Stimulated activated naive CD4-positive, alpha-beta T cell (primary cell): ENCODE measurements around the gene PHETA1.

Experiments used
- DNase-seq, 6 experiments: peaks; one replicate each; lab custom pipeline; 2025; lab: John Stamatoyannopoulos, UW

Gene PHETA1

GRCh38 chr12:111368788-111369495 lies at the start of gene PHETA1:
Gene PHETA1 (minus strand): TSS chr12:111369095. CDS start chr12:111363427, 5,668 bp downstream.
- DNase-seq: peak; percentile 17 to 67 (median 58)

DNA sequence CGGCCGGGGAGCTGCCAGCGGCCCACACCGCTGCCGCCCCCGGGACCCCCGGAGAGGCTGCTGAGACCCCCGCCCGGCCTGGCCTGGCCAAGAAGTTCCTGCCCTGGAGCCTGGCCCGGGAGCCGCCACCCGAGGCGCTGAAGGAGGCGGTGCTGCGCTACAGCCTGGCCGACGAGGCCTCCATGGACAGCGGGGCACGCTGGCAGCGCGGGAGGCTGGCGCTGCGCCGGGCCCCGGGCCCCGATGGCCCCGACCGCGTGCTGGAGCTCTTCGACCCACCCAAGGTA lies 49.6 kb upstream of the PHETA1 start:
- no peak for DNase-seq

- no peak for DNase-seq
Observed at GRCh38 chr12:111417784-111418593, 49.1 kb upstream of the PHETA1 start.

- no peak for DNase-seq
Observed at GRCh38 chr12:111417290-111417689, 48.4 kb upstream of the PHETA1 start.

DNA sequence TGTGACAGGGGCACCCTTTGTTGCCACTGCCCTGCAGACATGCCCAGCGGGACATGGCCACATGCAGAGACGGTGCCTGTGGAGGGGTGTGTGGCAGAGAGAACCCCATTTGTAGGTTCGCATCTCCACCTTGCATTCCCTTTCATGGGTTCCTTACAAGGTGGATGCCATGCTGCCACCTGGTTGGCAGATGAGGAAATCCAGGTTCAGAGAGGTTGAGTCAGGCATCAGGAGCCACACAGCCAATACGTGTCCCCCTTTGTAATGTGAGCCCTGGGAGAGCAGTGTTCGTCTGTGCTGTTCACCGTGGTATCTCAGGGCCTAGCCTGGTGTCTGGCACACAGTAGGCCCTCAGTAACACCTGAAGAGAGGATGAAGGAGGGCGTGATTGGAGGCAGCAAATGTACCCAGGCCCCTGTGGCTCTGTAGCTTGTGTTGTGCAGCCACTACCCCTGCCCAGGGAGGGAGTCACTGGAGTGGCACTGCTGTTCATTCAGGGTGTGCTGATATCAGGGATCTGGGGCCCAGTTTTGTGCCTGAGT lies 45.9 kb upstream of the PHETA1 start:
- no peak for DNase-seq

DNA sequence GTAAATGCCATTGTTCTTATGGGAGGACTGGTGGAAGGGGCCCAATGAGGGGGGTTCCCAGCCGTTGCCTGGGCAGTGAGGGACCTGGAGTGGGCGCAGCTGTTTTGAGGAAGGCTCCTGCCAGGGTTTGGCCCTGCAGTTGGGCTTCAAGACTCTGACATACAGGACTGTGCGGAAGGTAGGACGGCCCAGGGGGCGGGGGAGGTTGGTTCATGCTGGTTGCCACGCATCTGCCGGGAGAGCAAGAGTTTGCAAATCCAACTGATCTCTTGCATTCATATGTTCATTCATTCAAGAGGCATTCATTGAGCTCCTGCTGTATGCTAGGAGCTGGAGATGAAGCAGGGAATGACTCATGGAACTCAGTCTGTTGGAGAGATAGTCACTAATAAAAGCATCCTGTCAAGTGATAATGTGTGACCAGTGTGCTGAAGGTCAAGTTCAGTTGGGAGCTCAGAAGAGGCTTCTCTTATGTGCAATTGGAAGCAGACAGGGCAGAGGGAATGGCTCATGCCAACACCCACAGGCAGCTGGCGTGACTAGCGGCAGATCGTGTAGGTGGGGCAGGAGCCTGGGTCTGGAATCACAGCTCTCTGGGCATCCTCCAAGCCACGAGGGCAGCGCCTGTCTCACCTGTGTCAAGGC lies 44.7 kb upstream of the PHETA1 start:
- no peak for DNase-seq

GRCh38 chr12:111412830-111413441 lies 44.0 kb upstream of the PHETA1 start:
- no peak for DNase-seq

DNA sequence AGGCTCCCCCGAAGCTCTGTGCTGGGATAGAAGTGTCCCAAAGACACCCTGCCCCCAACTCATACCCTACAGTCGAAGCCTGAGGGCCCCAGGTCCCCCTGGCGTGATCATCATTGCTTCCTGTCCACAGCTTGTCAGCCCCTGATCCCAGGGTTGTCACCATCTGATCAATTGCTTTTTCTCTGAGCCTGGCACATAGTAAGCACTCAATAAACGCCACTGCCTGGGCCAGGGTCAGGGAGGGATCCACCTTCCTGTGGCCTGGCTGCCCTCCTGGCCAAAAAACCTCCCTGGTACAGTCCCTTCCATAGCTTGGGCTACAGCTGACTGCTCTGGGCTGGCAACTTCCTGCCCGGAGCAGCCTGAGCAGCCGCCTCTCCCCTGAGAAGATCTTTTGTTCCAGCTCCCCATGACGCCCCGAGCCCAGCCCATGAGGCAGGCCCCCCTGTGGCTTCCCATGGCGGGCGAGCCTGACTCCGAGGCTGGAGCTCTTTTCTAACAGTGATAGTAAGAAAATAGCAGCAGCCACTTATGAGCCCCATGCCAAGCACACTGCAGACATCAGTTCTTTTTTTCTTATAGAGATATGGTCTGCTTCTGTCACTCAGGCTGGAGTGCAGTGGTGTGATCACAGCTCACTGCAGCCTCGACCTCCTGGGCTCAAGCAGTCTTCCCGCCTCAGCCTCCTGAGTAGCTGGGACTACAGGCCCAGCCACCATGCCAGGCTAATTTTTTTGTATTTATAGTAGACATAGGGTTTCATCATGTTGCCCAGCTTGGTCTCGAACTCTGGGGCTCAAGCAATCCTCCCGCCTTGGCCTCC lies 43.3 kb upstream of the PHETA1 start:
- peak in 4 of 6 experiments; percentile 13 to 37 (median 28) for DNase-seq

DNA sequence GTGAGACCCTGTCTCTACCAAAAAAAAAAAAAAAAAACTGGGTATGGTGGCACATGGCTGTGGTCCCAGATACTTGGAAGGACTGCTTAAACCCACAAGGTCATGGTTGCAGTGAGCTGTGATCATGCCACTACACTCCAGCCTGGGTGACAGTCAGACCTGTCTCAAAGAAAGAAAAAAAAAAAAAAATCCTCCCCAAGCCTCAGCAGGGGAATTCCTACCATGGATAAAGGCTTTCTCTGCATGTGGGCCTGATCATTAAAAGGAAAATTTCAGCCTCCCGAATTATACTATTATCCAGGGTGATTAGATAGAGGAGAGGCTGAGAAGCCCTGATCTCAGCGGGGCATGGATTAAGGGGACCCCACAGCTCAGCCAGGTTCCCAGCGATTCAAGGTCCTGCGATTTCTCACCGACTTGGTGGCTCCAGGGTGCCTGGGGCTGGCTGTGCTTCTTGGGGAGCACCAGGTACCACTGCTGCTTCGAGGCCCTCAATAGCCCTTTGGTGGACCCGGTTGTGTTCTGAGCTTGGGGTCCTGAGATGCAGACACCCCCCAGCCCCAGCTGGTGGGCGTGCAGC lies 42.4 kb upstream of the PHETA1 start:
- no peak for DNase-seq

DNA sequence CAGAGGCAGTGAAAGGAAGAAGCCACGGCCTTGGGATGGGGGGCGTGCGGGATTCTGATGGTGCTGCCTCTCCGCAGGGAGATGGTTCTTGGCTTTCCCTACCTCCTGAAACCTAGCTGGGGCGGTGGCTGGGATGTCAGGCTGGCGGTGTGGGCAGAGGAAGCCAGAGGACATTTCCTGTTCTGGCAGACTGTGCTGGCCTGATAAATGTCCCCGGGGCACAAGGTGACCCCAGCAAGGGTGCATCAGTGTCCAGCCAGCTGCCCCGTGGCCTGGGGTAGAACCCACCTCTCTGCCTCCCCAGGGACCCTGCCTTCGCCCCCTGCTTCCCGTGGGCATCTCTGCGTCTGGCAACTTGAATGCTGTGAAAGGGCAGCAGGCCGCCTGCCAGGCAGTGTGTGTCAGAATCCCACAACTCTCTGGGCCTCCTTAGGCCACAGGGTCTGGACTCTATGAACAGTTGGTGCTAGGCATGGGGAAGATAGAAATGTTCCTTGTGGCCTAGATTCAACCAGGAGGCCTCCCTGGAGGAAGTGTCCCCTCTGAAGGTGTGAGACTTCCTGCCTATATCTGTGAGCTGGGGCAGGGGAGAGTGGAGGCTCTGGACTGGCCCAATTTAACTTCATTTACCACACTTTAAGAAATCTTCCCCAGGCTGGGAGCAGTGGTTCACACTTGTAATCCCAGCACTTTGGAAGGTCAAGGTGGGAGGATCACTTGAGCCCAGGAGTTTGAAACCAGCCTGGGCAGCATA lies 41.7 kb upstream of the PHETA1 start:
- DNase-seq: no peak

GRCh38 chr12:111409780-111410430 lies 41.0 kb upstream of the PHETA1 start:
- no peak for DNase-seq

GRCh38 chr12:111409403-111409779 lies 40.5 kb upstream of the PHETA1 start:
- peak in 2 of 6 experiments; percentile 23 to 39 for DNase-seq

DNA sequence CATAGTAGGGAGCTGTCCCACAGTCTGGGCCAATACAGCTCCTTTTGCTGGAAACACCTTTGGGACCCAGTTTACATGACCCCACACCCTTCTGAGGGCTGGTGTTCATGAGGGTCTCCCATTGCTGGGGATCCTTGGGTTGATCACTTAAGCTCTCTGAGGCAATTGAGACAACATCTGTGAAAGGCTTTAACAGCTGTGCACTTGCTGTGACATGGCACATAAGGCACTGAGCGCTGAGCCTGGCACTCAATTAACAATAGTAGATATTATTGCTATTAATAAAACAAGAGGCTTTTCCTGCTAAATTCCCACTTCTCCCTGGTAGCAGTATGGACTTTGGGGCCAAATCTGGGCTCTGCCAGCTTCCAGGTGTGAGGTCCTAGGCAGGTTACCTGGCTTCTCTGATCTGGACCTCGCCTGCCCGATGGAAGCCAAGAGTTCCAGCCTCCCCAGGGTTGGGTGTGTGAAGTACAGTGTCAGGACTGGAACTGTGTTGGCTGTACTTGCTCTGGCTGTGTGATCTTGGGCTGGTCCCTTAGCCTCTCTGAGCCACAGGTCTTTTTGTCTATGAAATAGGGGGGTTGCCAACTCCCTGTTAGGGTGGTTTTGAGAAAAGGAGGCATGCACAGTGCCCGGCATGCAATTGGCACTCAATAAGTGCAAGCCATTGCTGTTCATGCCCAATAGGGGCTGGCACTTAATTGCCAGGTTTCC lies 39.9 kb upstream of the PHETA1 start:
- no peak for DNase-seq

- DNase-seq: no peak
Observed at GRCh38 chr12:111408116-111408440, 39.2 kb upstream of the PHETA1 start.

DNA sequence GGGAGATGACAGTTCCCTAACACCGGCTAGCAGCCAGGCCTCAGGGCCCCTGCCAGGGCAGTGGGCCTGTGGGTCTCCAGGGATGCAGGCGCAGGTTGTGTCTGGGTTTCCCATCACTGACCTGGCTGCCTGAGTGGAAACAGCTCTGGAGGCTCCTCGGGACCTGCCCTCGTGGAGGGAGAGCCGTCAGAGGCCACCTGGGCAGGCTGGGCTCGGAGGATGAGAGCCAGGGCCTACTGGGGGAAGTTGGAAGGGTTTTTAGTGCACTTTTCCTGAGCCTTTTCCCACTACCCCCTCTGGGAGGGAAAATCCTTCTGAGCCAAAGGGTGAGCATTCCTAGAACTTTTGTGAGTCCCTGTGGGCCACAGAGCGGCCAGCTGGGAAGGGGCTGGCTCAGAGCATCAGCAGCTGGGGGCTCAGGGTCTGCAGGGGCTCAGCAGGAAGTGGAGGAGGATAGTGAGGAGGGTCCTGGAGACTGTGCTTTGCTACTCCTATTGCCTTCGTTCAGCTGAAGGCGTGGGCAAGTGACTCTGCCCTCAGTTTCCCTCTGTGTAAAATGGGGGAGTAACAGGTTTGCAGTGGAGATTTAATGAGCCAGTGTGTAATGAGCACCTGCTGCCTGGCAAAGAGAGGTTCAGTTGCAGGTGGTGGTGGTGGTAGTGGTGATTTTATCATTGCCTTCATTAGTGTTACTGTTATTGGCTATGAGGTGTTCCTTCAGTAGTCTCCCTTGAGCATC lies 38.7 kb upstream of the PHETA1 start:
- DNase-seq: no peak

GRCh38 chr12:111406474-111407376 lies 37.8 kb upstream of the PHETA1 start:
- DNase-seq: peak in 5 of 6 experiments; percentile 30 to 60 (median 57)

- DNase-seq: peak in 5 of 6 experiments; percentile 80 to 98 (median 85)
Observed at GRCh38 chr12:111405859-111406473, 37.1 kb upstream of the PHETA1 start, which contains the start of gene SH2B3. Gene SH2B3 (plus strand): TSS chr12:111405923. CDS start chr12:111418146, 12,223 bp downstream.
